NB4 (cell line): ENCODE measurements around the gene ABCB6.

ENCODE experiments used
- CTCF ChIP-seq: IDR thresholded peaks from one replicate; pipeline ENCODE4 v1.5.1; 2012; ENCODE audit warnings: low read depth, low read length
- MAX ChIP-seq: IDR thresholded peaks from 2 replicates; pipeline ENCODE4 v1.6.1; 2011; ENCODE audit warnings: low read depth, low read length
- MYC ChIP-seq: IDR thresholded peaks from 2 replicates; pipeline ENCODE4 v1.6.1; 2011; ENCODE audit warnings: low read depth, low read length
- POLR2A ChIP-seq: IDR thresholded peaks from 2 replicates; pipeline ENCODE4 v1.6.1; 2011; ENCODE audit warnings: mild to moderate bottlenecking; ENCODE audit not compliant: insufficient read length; ENCODE audit errors: extremely low read depth

GRCh38 chr2:219210196-219210885, 8.4 kb downstream of the ABCB6 start:
- TF ChIP-seq CTCF (no peak), MAX (no peak), POLR2A (no peak), MYC (no peak)
